DND-41 (cell line): ENCODE results near the gene ALDH1A2.

Experiments used
- ATAC-seq: fragments of 200-7000 bp; cut with Tn5 transposase; 3 replicates; pipeline ENCODE4 v1.9.1; 2021; ENCODE audit warnings: low read depth; ENCODE audit not compliant: insufficient read depth
- DNase-seq: peaks from one replicate; pipeline ENCODE4 v3.0.0-alpha.2; 2020
- H2AFZ ChIP-seq: 2 replicates; pipeline ENCODE4 v1.6.0; 2012; ENCODE audit warnings: low read depth, low read length
- H3K27ac ChIP-seq: 2 replicates; pipeline ENCODE4 v1.5.1; 2012; ENCODE audit warnings: low read length, inconsistent platforms
- H3K27me3 ChIP-seq: fragments of 200-600 bp; sonication (generic); 2 replicates; pipeline ENCODE4 v1.6.0; 2012; ENCODE audit warnings: low read length, mild to moderate bottlenecking, inconsistent platforms; ENCODE audit not compliant: insufficient read depth, poor library complexity
- H3K36me3 ChIP-seq: 2 replicates; pipeline ENCODE4 v1.5.1; 2012; ENCODE audit warnings: low read length, inconsistent platforms; ENCODE audit not compliant: insufficient read depth
- H3K4me1 ChIP-seq: 2 replicates; pipeline ENCODE4 v1.5.1; 2012; ENCODE audit warnings: mild to moderate bottlenecking, low read length; ENCODE audit not compliant: insufficient read depth
- H3K4me2 ChIP-seq: 2 replicates; pipeline ENCODE4 v1.6.0; 2012; ENCODE audit warnings: mild to moderate bottlenecking, moderate library complexity, low read length, inconsistent platforms; ENCODE audit not compliant: insufficient read depth
- H3K4me3 ChIP-seq, 2 experiments: fragments of 200-600 bp in 1 of 2; shearing (Covaris generic) in 1 of 2; 2 replicates each; pipeline ENCODE4 v1.5.1; 2012 to 2016; ENCODE audit warnings: inconsistent platforms in 2 of 2, low read length in 2 of 2, mild to moderate bottlenecking in 2 of 2, low read depth in 1 of 2, moderate library complexity in 1 of 2
- H3K79me2 ChIP-seq: 2 replicates; pipeline ENCODE4 v1.6.0; 2012; ENCODE audit warnings: low read length, inconsistent platforms; ENCODE audit not compliant: insufficient read depth
- H3K9ac ChIP-seq: 2 replicates; pipeline ENCODE4 v1.6.0; 2012; ENCODE audit warnings: low read depth, mild to moderate bottlenecking, inconsistent platforms, low read length, moderate library complexity
- H3K9me3 ChIP-seq: 2 replicates; pipeline ENCODE4 v1.5.1; 2012; ENCODE audit warnings: low read length, moderate library complexity, mild to moderate bottlenecking, inconsistent platforms; ENCODE audit not compliant: insufficient read depth, severe bottlenecking
- H4K20me1 ChIP-seq: 2 replicates; pipeline ENCODE4 v1.6.0; 2012; ENCODE audit warnings: low read length; ENCODE audit not compliant: insufficient read depth
- CTCF ChIP-seq: IDR thresholded peaks from 2 replicates; pipeline ENCODE4 v1.5.1; 2012; ENCODE audit warnings: borderline replicate concordance, low read length, moderate library complexity, mild to moderate bottlenecking; ENCODE audit not compliant: poor library complexity, severe bottlenecking; ENCODE audit errors: extremely low read depth
- EZH2 ChIP-seq: IDR thresholded peaks from 3 replicates; pipeline ENCODE4 v1.6.1; 2012; ENCODE audit warnings: borderline replicate concordance, low read depth, mild to moderate bottlenecking, moderate library complexity, low read length, inconsistent platforms; ENCODE audit not compliant: severe bottlenecking

The ALDH1A2 gene

GRCh38 chr15:58111718-58112104 lies 46.2 kb upstream of the ALDH1A2 start:
- Histone ChIP-seq H3K4me3 (no peak overlapping the region), H3K79me2 (no peaks in the 10 kb centered on the region), H4K20me1 (no peaks in the 10 kb centered on the region), H3K27me3 (peaks cover 13% of the 10 kb centered on the region), H3K4me1 (no peaks in the 10 kb centered on the region), H3K36me3 (no peaks in the 10 kb centered on the region), H3K27ac (no peak overlapping the region), H3K9ac (no peak overlapping the region), H3K4me2 (no peak overlapping the region), H3K9me3 (no peaks in the 10 kb centered on the region), H2AFZ (no peak overlapping the region)
- ATAC-seq (no peak), DNase-seq (no peak)
- TF ChIP-seq EZH2 (no peak), CTCF (no peak)

- no peak for DNase-seq
- Histone ChIP-seq H3K4me1 (no peaks in the 10 kb centered on the region), H3K4me3 (no peak overlapping the region), H3K27ac (no peak overlapping the region), H3K79me2 (no peaks in the 10 kb centered on the region), H3K9me3 (no peaks in the 10 kb centered on the region), H4K20me1 (no peaks in the 10 kb centered on the region), H3K4me2 (no peak overlapping the region), H2AFZ (no peak overlapping the region), H3K36me3 (no peaks in the 10 kb centered on the region), H3K27me3 (peaks cover 13% of the 10 kb centered on the region), H3K9ac (no peak overlapping the region)
- TF ChIP-seq EZH2 (no peak), CTCF (no peak)
- ATAC-seq = no peak
Observed at GRCh38 chr15:58110999-58111717, 45.6 kb upstream of the ALDH1A2 start.

DNA sequence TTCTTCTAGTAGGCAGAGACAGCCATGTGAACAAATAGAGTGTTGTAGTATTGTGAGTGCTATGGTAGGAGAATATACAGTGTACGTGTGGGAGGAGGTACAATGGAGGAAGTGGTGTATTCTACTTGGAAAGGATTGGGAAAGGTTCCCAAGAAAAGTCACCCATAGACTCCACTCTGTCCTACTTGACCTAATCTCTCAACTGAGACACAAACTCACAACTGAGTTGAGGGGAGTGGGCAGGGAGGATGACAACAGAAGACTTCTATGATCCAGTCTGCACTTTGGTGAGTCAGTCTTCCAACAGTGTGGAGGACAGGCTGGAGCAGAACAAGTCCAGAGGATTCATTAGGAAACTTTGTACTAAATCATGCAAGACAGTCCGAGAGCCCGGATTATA lies 43.9 kb upstream of the ALDH1A2 start:
- no peaks in the 10 kb centered on the region for H3K4me1 ChIP-seq
- H4K20me1 ChIP-seq = no peaks in the 10 kb centered on the region
- no peak overlapping the region for H3K4me3 ChIP-seq
- DNase-seq = no peak
- H2AFZ ChIP-seq = no peak overlapping the region
- no peak overlapping the region for H3K27ac ChIP-seq
- no peaks in the 10 kb centered on the region for H3K79me2 ChIP-seq
- peaks cover 10% of the 10 kb centered on the region for H3K27me3 ChIP-seq
- ATAC-seq = no peak
- H3K36me3 ChIP-seq = no peaks in the 10 kb centered on the region
- H3K9ac ChIP-seq = no peak overlapping the region
- no peak overlapping the region for H3K4me2 ChIP-seq
- TF ChIP-seq CTCF = no peak
- no peak for TF ChIP-seq EZH2
- no peaks in the 10 kb centered on the region for H3K9me3 ChIP-seq
